Subcutaneous abdominal adipose tissue (tissue), 5 donors: ENCODE results near the gene PRMT3.
"Not testable (repeated sequence)": the region's sequence is repeated elsewhere in the genome, so short reads cannot be mapped to it uniquely, and the experiment has no call there.

Experiments used
- H3K27ac ChIP-seq: one replicate; pipeline ENCODE4 v1.7.0; 2013; ENCODE audit warnings: low read depth, mild to moderate bottlenecking, inconsistent platforms, low read length, moderate library complexity
- H3K27me3 ChIP-seq, 5 donors: one replicate each; pipeline ENCODE4 v1.7.0; 2013; ENCODE audit warnings: low read length in 5 of 5, inconsistent platforms in 1 of 5; ENCODE audit not compliant: control insufficient read depth in 5 of 5, insufficient read depth in 4 of 5
- H3K36me3 ChIP-seq, 5 donors: one replicate each; pipeline ENCODE4 v1.7.0; 2013; ENCODE audit warnings: low read length in 5 of 5; ENCODE audit not compliant: control insufficient read depth in 5 of 5, insufficient read depth in 5 of 5
- H3K4me1 ChIP-seq, 5 donors: one replicate each; pipeline ENCODE4 v1.7.0; 2013; ENCODE audit warnings: low read length in 5 of 5, mild to moderate bottlenecking in 3 of 5, moderate library complexity in 1 of 5; ENCODE audit not compliant: control insufficient read depth in 5 of 5, insufficient read depth in 5 of 5
- H3K4me3 ChIP-seq, 5 donors: one replicate each; pipeline ENCODE4 v1.7.0; 2013; ENCODE audit warnings: low read length in 5 of 5, low read depth in 1 of 5
- H3K9ac ChIP-seq, 5 donors: one replicate each; pipeline ENCODE4 v1.7.0; 2013; ENCODE audit warnings: low read length in 5 of 5, mild to moderate bottlenecking in 4 of 5, moderate library complexity in 3 of 5
- H3K9me3 ChIP-seq, 5 donors: one replicate each; pipeline ENCODE4 v1.7.0; 2013; ENCODE audit warnings: low read length in 5 of 5; ENCODE audit not compliant: control insufficient read depth in 5 of 5
- donor health status: healthy.
- donor health status: healthy.
- donor health status: healthy.
- donor health status: healthy.
- donor health status: healthy.

The PRMT3 gene

DNA sequence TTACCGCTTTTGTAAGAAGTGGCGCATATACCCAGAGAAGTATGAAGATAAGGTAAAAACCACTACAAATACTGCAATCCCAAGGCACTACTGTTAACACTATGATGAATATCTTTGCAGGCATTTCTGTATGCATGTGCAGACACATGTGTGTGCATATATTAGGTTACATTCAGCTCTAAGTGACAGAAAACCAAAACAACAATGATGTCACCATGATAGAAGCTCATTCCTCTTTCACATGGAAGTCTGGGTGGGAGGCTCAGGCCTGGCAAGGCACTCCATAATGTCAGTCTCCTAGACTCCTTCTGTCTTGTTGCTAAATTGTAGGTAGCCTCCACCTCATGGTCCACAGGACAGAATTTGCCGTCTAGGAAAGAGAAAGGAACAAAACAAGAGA lies 148.8 kb downstream of the PRMT3 start:
- Histone ChIP-seq H3K4me1 (no peaks in the 10 kb centered on the region), H3K36me3 (no peaks in the 10 kb centered on the region), H3K27me3 (peaks cover 0 to 5% (median 0%) of the 10 kb centered on the region in 5 donors), H3K9ac (no peak overlapping the region), H3K9me3 (peaks cover 0 to 5% (median 0%) of the 10 kb centered on the region in 5 donors), H3K27ac (no peak overlapping the region), H3K4me3 (no peak overlapping the region)

DNA sequence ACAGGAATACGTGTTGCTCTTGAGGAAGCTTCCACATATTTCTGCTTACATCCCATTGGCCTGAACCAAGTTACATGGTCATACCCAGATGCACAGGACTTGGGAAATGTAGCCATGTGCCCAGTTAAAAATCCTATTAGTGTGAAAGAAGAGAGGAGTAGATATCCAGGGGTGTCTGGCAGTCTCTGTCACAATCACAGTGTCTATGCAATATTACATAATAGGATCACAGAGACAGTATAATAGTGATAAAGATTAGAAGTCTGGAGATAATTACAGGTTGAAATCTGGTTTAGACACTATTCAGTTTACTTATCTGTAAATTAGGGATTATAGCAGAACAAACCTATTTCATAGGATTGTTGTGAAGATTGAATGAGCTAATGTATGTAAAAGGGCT lies 149.3 kb downstream of the PRMT3 start:
- Histone ChIP-seq H3K9me3 (peaks cover 0 to 5% (median 0%) of the 10 kb centered on the region in 5 donors), H3K9ac (no peak overlapping the region), H3K4me1 (no peaks in the 10 kb centered on the region), H3K36me3 (no peaks in the 10 kb centered on the region), H3K27me3 (peaks cover 0 to 5% (median 0%) of the 10 kb centered on the region in 5 donors), H3K27ac (no peak overlapping the region), H3K4me3 (no peak overlapping the region)

DNA sequence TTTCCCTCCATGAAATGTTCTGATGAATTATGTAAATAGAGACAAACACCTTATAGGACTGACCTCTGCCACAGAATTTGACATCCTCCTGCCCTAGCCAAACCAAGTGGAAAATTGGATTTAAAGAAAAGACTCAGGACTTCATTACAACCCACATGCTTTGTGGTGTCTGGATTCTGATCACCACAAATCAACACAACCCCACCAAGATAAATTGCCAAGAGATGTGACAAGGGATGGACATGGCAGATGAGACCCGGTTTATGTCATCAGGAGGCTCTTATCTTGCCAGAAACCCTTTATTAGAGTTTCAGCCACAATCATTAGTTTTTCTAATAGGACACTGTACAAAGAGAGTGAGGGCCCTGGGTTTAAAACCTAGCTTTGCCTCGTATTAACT lies 154.0 kb downstream of the PRMT3 start:
- peaks cover 0 to 5% (median 0%) of the 10 kb centered on the region in 5 donors for H3K9me3 ChIP-seq
- no peaks in the 10 kb centered on the region for H3K36me3 ChIP-seq
- H3K27me3 ChIP-seq: no peaks in the 10 kb centered on the region
- H3K9ac ChIP-seq: no peak overlapping the region
- H3K27ac ChIP-seq: no peak overlapping the region
- H3K4me3 ChIP-seq: no peak overlapping the region
- H3K4me1 ChIP-seq: no peaks in the 10 kb centered on the region

DNA sequence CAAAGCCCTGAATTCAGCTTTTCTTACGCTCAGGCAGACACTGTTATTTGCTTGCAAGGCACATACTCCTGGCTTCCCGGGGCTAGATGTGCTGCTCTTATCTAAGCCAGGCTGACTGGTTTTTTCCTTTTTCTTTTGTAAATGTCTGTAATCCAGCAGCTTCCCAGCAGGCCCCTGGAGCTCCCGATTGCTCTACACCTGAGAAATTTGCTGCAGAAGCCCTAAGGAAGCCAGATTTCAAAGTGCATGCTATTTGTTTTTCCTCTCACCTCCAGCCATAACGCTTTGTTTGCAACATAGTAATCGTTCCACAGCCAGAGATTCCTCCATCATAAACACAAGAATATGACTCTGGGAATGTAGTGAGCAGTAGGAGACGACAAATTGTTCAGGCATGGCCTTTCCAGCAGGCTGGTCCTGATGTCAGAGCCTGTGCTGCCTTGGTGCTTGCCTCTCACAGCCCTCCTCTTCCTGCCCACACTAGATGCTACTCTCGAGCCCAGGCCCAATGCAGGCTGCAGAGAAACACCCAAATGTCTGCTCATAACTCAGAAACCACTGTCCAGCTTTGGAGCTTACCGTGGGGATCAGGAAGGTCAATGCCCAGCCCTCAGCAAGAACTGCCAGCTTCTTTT lies 157.2 kb downstream of the PRMT3 start:
- no peak overlapping the region for H3K27ac ChIP-seq
- H3K4me3 ChIP-seq: no peak overlapping the region
- H3K27me3 ChIP-seq: no peaks in the 10 kb centered on the region
- no peaks in the 10 kb centered on the region for H3K36me3 ChIP-seq
- H3K9me3 ChIP-seq: no peaks in the 10 kb centered on the region
- H3K4me1 ChIP-seq: no peaks in the 10 kb centered on the region
- no peak overlapping the region for H3K9ac ChIP-seq

DNA sequence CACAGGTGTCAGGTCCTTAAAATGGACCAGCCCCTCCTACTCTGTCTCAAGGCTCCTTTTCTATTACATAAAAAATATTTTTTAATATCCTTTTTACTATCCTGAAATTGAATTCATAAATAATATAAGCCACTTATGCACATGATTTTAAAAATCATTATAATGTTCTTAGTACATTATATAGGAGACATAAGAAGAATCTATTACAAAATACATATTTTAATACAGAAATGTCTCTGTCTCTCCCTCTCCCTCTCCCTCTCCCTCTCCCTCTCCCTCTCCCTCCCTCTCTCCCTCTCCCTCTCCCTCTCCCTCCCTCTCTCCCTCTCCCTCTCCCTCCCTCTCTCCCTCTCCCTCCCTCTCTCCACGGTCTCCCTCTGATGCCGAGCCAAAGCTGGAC lies 159.9 kb downstream of the PRMT3 start:
- no peak overlapping the region for H3K27ac ChIP-seq
- H3K36me3 ChIP-seq: no peaks in the 10 kb centered on the region
- H3K27me3 ChIP-seq: no peaks in the 10 kb centered on the region
- H3K9me3 ChIP-seq: no peaks in the 10 kb centered on the region
- H3K4me3 ChIP-seq: no peak overlapping the region
- H3K9ac ChIP-seq: no peak overlapping the region
- no peaks in the 10 kb centered on the region for H3K4me1 ChIP-seq

DNA sequence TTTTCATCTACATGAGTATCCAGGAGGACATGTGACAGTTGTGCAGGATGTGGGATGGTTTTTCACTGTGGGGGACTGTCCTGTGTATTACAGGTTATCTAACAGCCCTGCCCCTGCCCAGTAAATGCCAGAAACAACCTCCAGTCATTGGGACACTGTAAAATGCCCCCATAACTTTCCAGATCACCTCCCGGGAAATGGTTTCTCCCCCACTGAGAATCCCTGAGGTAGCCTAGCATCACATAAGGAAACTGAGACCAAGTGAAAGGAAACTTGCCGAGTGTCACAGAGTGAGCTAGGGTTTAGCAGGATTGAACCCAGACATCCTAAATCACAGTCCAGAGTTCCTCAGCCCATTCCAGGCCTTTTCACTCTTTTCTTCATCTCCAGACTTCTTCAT lies 163.6 kb downstream of the PRMT3 start:
- Histone ChIP-seq H3K36me3 (no peaks in the 10 kb centered on the region), H3K9me3 (peaks cover 0 to 2% (median 0%) of the 10 kb centered on the region in 5 donors), H3K4me1 (no peaks in the 10 kb centered on the region), H3K9ac (no peak overlapping the region), H3K27me3 (no peaks in the 10 kb centered on the region), H3K27ac (no peak overlapping the region), H3K4me3 (no peak overlapping the region)

DNA sequence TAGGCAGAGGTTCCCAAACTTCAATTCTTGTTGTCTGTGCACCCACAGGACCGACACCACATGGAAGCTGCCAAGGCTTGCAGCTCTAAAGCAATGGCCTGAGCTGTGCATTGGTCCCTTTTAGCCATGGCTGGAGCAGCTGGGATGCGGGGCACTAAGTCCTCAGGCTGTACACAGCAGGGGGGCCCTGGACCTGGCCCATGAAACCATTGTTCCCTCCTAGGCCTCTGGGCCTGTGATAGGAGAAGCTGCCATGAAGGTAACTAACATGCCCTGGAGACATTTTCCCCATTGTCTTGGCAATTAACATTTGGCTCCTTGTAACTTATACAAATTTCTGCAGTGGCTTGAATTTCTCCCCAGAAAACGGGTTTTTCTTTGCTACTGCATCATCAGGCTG lies 168.3 kb downstream of the PRMT3 start:
- Histone ChIP-seq H3K9ac (no peak overlapping the region), H3K27me3 (no peaks in the 10 kb centered on the region), H3K4me1 (no peaks in the 10 kb centered on the region), H3K36me3 (no peaks in the 10 kb centered on the region), H3K9me3 (peaks cover 0 to 2% (median 0%) of the 10 kb centered on the region in 5 donors), H3K4me3 (no peak overlapping the region), H3K27ac (no peak overlapping the region)

DNA sequence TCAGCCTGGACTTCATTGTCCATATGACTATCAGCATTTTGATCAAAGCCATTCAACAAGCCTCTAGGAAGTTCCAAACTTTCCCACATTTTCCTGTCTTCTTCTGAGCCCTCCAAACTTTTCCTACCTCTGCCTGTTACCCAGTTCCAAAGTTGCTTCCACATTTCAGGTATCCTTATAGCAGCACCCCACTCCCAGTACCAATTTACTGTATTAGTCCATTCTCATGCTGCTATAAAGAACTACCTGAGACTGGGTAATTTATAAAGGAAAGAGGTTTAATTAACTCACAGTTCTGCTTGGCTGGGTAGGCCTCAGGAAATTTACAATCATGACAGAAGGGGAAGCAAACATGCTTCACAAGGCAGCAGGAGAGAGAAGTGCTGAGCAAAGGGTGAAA lies 168.9 kb downstream of the PRMT3 start:
- H3K9me3 ChIP-seq, H3K9ac ChIP-seq, H3K27me3 ChIP-seq, H3K4me1 ChIP-seq, H3K27ac ChIP-seq, H3K36me3 ChIP-seq, H3K4me3 ChIP-seq: not testable (repeated sequence)

DNA sequence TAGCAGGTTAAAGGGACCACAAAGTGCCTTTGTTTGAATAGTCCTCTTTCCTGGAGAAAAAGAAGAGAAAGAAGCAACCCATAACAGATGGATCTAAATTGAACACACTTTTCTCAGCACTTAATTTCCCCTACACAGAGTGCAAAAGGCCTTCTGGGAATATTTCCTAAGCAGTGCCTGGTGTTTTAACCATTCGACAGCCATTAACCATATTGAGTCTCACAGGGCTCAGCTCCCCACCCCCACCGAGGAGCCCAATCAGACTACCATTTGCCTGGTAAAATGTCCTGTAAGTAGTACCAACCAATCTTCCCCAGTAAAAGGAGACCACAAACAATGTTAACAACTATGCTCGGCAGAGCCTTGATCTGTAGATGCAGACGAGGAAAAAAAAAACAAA lies 171.2 kb downstream of the PRMT3 start:
- Histone ChIP-seq H3K4me3 (no peak overlapping the region), H3K36me3 (no peaks in the 10 kb centered on the region), H3K4me1 (no peaks in the 10 kb centered on the region), H3K9me3 (peaks cover 0 to 2% (median 0%) of the 10 kb centered on the region in 5 donors), H3K27me3 (no peaks in the 10 kb centered on the region), H3K9ac (no peak overlapping the region), H3K27ac (no peak overlapping the region)
